ENCODE measurements around the gene PDZD7.

The PDZD7 gene

GRCh38 chr10:100987685-100988049 lies 43.3 kb downstream of the PDZD7 start:
- H3K9me3 ChIP-seq (ENCODE audit: control insufficient read depth, insufficient read depth, low read depth, low read length) = no peaks in the 10 kb centered on the region
- POLR2A ChIA-PET = interaction anchor here (0.7 to 1.5 kb wide), 3 partner anchors 10 to 74 kb away, joined by 3 to 6 read pairs (median 6); partner anchors contain the start of gene SLF2
- H3K36me3 ChIP-seq (ENCODE audit: control insufficient read depth in 2 of 2, insufficient read depth in 1 of 2, low read length in 2 of 2) = peaks cover 17 to 68% of the 10 kb centered on the region in 2 experiments
- CTCF ChIA-PET = interaction anchor here (6.4 to 16.6 kb wide), 2 partner anchors 10 to 29 kb away, joined by 49 to 274 read pairs; partner anchors contain the start of gene LZTS2
- H3K4me3 ChIP-seq (ENCODE audit: low read depth, low read length) = peak overlapping the region; percentile 95
- H3K4me1 ChIP-seq (ENCODE audit: control insufficient read depth, insufficient read depth, low read length) = peaks cover 6% of the 10 kb centered on the region
- peak overlapping the region; percentile 82; the same call in 1 of the 2 replicates for H3K27ac ChIP-seq (ENCODE audit: extremely low read depth, low read depth, low read length)
- TF ChIP-seq ZNF146 (tag by site-specific recombination; IDR thresholded peaks at IDR 0.05) (0 out of 2 replicates have a peak, but pooled peaks have one; percentile 5), KLF10 (tag by site-specific recombination; IDR thresholded peaks at IDR 0.05) (no peak), ZNF394 (tag by site-specific recombination; IDR thresholded peaks at IDR 0.05; ENCODE audit: borderline replicate concordance) (peak; percentile 42), ZNF391 (tag by site-specific recombination; IDR thresholded peaks at IDR 0.05; ENCODE audit: borderline replicate concordance, low read depth) (0 out of 2 replicates have a peak, but pooled peaks have one; percentile 81), ZFP37 (tag by site-specific recombination; IDR thresholded peaks at IDR 0.05) (0 out of 2 replicates have a peak, but pooled peaks have one; percentile 10), ZSCAN23 (tag by site-specific recombination; IDR thresholded peaks at IDR 0.05) (peak; percentile 46; the same call in 1 of the 2 replicates), KLF7 (tag by site-specific recombination; IDR thresholded peaks at IDR 0.05; ENCODE audit: borderline replicate concordance) (0 out of 2 replicates have a peak, but pooled peaks have one; percentile 27), ZBTB11 (tag by site-specific recombination; conservative IDR thresholded peaks at IDR 0.05; ENCODE audit: low read depth) (peak; percentile 79), ZXDB (tag by site-specific recombination; IDR thresholded peaks at IDR 0.05) (0 out of 2 replicates have a peak, but pooled peaks have one; percentile 36), ZBTB21 (tag by site-specific recombination; IDR thresholded peaks at IDR 0.05) (peak; percentile 61), YY2 (tag by site-specific recombination; IDR thresholded peaks at IDR 0.05) (no peak), ZNF558 (tag by site-specific recombination; IDR thresholded peaks at IDR 0.05) (0 out of 2 replicates have a peak, but pooled peaks have one; percentile 29)
- TF ChIP-seq, protein P1, sequence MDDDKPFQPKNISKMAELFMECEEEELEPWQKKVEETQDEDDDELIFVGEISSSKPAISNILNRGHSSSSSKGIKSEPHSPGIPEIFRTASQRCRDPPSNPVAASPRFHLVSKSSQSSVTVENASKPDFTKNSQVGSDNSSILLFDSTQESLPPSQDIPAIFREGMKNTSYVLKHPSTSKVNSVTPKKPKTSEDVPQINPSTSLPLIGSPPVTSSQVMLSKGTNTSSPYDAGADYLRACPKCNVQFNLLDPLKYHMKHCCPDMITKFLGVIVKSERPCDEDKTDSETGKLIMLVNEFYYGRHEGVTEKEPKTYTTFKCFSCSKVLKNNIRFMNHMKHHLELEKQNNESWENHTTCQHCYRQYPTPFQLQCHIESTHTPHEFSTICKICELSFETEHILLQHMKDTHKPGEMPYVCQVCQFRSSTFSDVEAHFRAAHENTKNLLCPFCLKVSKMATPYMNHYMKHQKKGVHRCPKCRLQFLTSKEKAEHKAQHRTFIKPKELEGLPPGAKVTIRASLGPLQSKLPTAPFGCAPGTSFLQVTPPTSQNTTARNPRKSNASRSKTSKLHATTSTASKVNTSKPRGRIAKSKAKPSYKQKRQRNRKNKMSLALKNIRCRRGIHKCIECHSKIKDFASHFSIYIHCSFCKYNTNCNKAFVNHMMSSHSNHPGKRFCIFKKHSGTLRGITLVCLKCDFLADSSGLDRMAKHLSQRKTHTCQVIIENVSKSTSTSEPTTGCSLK (tag by site-specific recombination; IDR thresholded peaks at IDR 0.05) = no peak
- TF ChIP-seq, protein P2, sequence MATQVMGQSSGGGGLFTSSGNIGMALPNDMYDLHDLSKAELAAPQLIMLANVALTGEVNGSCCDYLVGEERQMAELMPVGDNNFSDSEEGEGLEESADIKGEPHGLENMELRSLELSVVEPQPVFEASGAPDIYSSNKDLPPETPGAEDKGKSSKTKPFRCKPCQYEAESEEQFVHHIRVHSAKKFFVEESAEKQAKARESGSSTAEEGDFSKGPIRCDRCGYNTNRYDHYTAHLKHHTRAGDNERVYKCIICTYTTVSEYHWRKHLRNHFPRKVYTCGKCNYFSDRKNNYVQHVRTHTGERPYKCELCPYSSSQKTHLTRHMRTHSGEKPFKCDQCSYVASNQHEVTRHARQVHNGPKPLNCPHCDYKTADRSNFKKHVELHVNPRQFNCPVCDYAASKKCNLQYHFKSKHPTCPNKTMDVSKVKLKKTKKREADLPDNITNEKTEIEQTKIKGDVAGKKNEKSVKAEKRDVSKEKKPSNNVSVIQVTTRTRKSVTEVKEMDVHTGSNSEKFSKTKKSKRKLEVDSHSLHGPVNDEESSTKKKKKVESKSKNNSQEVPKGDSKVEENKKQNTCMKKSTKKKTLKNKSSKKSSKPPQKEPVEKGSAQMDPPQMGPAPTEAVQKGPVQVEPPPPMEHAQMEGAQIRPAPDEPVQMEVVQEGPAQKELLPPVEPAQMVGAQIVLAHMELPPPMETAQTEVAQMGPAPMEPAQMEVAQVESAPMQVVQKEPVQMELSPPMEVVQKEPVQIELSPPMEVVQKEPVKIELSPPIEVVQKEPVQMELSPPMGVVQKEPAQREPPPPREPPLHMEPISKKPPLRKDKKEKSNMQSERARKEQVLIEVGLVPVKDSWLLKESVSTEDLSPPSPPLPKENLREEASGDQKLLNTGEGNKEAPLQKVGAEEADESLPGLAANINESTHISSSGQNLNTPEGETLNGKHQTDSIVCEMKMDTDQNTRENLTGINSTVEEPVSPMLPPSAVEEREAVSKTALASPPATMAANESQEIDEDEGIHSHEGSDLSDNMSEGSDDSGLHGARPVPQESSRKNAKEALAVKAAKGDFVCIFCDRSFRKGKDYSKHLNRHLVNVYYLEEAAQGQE (tag by site-specific recombination; IDR thresholded peaks at IDR 0.05) = peak; percentile 49
- TF ChIP-seq, protein P3, sequence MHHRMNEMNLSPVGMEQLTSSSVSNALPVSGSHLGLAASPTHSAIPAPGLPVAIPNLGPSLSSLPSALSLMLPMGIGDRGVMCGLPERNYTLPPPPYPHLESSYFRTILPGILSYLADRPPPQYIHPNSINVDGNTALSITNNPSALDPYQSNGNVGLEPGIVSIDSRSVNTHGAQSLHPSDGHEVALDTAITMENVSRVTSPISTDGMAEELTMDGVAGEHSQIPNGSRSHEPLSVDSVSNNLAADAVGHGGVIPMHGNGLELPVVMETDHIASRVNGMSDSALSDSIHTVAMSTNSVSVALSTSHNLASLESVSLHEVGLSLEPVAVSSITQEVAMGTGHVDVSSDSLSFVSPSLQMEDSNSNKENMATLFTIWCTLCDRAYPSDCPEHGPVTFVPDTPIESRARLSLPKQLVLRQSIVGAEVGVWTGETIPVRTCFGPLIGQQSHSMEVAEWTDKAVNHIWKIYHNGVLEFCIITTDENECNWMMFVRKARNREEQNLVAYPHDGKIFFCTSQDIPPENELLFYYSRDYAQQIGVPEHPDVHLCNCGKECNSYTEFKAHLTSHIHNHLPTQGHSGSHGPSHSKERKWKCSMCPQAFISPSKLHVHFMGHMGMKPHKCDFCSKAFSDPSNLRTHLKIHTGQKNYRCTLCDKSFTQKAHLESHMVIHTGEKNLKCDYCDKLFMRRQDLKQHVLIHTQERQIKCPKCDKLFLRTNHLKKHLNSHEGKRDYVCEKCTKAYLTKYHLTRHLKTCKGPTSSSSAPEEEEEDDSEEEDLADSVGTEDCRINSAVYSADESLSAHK (tag by site-specific recombination; IDR thresholded peaks at IDR 0.05) = no peak
- TF ChIP-seq, protein P4, sequence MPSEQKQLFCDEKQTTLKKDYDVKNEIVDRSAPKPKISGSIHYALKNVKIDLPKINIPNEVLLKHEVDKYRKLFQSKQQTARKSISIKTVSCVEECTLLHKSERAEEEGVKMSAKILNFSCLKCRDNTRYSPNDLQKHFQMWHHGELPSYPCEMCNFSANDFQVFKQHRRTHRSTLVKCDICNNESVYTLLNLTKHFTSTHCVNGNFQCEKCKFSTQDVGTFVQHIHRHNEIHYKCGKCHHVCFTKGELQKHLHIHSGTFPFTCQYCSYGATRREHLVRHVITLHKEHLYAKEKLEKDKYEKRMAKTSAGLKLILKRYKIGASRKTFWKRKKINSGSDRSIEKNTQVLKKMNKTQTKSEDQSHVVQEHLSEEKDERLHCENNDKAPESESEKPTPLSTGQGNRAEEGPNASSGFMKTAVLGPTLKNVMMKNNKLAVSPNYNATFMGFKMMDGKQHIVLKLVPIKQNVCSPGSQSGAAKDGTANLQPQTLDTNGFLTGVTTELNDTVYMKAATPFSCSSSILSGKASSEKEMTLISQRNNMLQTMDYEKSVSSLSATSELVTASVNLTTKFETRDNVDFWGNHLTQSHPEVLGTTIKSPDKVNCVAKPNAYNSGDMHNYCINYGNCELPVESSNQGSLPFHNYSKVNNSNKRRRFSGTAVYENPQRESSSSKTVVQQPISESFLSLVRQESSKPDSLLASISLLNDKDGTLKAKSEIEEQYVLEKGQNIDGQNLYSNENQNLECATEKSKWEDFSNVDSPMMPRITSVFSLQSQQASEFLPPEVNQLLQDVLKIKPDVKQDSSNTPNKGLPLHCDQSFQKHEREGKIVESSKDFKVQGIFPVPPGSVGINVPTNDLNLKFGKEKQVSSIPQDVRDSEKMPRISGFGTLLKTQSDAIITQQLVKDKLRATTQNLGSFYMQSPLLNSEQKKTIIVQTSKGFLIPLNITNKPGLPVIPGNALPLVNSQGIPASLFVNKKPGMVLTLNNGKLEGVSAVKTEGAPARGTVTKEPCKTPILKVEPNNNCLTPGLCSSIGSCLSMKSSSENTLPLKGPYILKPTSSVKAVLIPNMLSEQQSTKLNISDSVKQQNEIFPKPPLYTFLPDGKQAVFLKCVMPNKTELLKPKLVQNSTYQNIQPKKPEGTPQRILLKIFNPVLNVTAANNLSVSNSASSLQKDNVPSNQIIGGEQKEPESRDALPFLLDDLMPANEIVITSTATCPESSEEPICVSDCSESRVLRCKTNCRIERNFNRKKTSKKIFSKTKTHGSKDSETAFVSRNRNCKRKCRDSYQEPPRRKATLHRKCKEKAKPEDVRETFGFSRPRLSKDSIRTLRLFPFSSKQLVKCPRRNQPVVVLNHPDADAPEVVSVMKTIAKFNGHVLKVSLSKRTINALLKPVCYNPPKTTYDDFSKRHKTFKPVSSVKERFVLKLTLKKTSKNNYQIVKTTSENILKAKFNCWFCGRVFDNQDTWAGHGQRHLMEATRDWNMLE (tag by site-specific recombination; conservative IDR thresholded peaks at IDR 0.05; ENCODE audit: low read depth) = peak; percentile 68; the same call in 1 of the 2 replicates
- TF ChIP-seq, protein P5, sequence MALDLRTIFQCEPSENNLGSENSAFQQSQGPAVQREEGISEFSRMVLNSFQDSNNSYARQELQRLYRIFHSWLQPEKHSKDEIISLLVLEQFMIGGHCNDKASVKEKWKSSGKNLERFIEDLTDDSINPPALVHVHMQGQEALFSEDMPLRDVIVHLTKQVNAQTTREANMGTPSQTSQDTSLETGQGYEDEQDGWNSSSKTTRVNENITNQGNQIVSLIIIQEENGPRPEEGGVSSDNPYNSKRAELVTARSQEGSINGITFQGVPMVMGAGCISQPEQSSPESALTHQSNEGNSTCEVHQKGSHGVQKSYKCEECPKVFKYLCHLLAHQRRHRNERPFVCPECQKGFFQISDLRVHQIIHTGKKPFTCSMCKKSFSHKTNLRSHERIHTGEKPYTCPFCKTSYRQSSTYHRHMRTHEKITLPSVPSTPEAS (tag by site-specific recombination; IDR thresholded peaks at IDR 0.05) = no peak
